Fibroblast of the conjunctiva (primary cell): ENCODE data around the gene OR51V1.
"Not testable (repeated sequence)": the region's sequence is repeated elsewhere in the genome, so short reads cannot be mapped to it uniquely, and the experiment has no call there.

Experiments used
- DNase-seq: peaks from one replicate; pipeline ENCODE4 v3.0.0-alpha.2; 2010; ENCODE audit warnings: low read depth

Gene OR51V1

DNA sequence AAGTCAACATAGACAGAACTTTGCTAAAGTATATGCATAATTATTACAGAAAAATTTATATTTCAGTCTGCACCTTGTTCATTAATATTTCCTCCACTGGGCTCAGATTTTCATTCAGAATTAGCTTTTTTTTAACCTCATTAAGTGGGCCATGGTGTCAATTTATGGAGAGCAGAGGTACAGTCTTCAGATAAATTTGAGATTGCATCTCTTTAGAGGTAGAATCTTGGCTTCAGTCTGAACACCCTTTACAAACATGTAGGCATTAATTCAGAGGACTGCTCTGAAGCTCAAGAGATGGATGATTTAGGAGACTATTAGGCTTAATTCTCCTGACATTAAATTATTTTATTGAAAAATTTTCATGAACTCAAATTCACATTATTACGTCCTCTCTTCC, 29.8 kb upstream of the OR51V1 start:
- no peak for DNase-seq

DNA sequence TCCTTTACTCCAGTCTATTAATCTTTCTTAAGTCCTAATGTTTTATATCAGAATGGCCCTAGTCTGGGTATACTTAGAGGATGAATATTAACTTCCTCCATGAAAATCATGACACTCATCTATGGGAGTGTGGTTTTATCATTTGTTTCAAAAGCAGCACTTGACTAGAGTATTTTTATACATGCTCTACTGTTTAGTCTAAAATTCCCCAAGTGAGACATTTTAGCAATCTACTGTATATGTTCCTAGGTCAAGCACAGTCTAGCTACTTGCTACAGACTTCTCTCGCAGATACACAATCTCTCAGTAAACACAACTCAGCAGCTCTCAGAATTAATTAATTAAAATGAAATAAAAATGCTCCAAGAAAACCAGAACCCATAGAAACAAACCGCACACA, 29.3 kb upstream of the OR51V1 start:
- DNase-seq = no peak

DNA sequence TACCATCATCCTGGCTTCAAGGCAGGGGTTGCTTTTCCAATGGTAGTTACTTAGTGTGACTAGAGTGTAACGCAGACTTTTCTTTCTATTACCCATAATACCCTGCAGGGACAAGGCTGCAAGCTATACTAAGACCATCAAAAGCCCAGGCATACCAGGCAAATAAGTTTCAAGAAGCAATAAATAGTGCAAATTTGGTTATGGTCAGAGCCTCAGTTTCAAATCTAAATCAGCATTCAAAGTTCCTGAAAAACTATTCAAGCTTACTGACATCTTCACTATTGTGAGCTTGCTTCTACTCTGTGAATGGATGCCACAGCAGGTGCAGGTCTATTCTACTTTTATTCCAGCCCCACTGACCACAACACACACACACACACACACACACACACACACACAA, 28.9 kb upstream of the OR51V1 start:
- no peak for DNase-seq

DNA sequence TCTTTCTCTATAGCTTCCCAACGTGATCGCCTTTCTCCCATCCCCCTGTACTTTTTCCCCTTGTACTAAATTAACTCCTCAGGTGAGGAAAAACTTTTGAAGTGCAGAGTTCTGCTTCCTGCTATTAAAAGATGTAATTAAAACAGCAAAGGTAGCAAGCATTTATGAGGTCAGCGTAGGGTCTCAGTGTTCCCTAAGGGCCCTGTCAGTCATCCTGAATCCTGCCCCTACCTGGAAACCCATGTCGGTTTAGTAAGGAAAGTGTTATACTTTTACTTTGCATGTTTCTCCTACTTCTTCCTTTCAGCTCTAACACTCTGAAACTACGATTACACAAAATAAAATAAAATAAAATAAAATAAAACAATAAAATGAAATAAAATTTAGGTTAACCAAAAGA, 27.6 kb upstream of the OR51V1 start:
- no peak for DNase-seq

DNA sequence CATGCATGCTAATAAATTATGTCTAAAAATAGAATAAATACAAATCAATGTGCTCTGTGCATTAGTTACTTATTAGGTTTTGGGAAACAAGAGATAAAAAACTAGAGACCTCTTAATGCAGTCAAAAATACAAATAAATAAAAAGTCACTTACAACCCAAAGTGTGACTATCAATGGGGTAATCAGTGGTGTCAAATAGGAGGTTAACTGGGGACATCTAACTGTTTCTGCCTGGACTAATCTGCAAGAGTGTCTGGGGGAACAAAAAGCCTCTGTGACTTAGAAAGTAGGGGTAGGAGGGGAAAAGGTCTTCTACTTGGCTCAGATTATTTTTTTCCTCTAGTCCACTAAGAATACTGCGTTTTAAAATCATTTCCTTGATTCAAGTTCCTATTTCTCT, 27.2 kb upstream of the OR51V1 start:
- no peak for DNase-seq

DNA sequence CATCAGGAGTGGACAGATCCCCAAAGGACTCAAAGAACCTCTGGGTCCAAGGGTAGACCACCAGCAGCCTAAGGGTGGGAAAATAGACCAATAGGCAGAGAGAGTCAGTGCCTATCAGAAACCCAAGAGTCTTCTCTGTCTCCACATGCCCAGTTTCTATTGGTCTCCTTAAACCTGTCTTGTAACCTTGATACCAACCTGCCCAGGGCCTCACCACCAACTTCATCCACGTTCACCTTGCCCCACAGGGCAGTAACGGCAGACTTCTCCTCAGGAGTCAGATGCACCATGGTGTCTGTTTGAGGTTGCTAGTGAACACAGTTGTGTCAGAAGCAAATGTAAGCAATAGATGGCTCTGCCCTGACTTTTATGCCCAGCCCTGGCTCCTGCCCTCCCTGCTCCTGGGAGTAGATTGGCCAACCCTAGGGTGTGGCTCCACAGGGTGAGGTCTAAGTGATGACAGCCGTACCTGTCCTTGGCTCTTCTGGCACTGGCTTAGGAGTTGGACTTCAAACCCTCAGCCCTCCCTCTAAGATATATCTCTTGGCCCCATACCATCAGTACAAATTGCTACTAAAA, 26.3 kb upstream of the OR51V1 start, which contains the start of gene HBB:
Gene HBB (minus strand): TSS at position 340 of the 579 bp plus-strand sequence. CDS start 50 bp downstream, at position 290.
- no peak for DNase-seq

DNA sequence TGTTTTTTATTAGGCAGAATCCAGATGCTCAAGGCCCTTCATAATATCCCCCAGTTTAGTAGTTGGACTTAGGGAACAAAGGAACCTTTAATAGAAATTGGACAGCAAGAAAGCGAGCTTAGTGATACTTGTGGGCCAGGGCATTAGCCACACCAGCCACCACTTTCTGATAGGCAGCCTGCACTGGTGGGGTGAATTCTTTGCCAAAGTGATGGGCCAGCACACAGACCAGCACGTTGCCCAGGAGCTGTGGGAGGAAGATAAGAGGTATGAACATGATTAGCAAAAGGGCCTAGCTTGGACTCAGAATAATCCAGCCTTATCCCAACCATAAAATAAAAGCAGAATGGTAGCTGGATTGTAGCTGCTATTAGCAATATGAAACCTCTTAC, 25.0 kb upstream of the OR51V1 start:
- no peak for DNase-seq

DNA sequence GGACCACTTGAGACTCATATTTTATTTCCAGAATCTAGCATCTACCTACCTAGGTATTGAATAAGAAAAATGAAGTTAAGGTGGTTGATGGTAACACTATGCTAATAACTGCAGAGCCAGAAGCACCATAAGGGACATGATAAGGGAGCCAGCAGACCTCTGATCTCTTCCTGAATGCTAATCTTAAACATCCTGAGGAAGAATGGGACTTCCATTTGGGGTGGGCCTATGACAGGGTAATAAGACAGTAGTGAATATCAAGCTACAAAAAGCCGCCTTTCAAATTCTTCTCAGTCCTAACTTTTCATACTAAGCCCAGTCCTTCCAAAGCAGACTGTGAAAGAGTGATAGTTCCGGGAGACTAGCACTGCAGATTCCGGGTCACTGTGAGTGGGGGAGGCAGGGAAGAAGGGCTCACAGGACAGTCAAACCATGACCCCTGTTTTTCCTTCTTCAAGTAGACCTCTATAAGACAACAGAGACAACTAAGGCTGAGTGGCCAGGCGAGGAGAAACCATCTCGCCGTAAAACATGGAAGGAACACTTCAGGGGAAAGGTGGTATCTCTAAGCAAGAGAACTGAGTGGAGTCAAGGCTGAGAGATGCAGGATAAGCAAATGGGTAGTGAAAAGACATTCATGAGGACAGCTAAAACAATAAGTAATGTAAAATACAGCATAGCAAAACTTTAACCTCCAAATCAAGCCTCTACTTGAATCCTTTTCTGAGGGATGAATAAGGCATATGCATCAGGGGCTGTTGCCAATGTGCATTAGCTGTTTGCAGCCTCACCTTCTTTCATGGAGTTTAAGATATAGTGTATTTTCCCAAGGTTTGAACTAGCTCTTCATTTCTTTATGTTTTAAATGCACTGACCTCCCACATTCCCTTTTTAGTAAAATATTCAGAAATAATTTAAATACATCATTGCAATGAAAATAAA, 24.3 kb upstream of the OR51V1 start:
- no peak for DNase-seq

DNA sequence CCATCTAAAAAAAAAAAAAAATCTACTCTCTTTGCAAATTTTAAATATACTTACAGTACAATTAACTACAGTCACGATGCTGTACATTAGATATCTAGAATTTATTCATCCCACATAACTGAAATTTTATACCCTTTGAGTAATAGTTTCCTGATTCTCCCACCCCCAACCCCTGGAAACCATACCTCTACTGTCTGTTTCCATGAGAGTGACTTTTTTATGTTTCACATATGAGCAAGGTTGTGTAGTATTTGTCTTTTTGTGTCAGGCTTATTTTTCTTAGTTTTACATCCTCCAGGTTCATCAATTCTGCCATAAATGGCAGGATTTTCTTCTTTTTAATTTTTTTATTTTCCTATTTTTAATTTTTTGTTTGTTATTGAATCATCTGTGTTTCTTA, 23.2 kb upstream of the OR51V1 start:
- no peak for DNase-seq

DNA sequence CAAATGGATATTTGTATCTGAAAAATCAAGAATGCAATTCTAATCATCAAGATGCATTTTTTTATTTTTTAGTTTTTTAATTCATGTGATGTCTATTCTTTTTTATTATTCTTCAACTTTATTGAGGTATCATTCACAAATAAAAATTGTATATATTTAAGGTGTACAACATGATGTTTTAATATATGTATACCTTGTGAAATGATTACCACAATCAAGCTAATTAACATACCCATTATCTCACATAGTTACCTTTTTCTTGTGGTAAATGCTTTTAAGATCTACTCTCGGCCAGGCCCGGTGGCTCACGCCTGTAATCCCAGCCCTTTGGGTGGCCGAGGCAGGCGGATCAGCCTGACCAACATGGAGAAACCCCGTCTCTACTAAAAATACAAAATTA, 22.7 kb upstream of the OR51V1 start:
- no peak for DNase-seq

DNA sequence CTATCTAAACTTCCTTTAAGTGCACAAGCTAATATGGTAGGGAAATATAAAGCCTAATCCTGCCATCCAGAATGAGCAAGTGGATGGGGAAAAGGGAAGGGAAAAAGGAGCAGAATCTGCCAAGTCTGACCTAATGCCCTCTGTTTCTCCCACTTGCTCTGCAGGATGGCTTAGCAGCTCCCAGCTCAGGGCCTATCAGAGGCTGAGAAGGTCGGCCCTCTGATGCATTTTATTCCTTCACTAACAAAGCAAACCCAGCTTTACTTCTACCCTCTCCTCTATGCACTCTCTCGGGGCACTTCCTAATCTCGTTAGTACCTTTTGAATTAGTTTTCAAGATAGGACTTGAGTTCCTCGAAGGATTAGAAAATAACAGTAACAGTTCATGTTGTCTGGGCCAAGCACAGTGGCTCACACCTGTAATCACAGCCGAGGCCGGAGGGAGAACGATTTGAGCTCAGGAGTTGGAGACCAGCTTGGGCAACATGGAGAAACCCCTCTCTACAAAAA, 9.9 kb upstream of the OR51V1 start:
- no peak for DNase-seq

DNA sequence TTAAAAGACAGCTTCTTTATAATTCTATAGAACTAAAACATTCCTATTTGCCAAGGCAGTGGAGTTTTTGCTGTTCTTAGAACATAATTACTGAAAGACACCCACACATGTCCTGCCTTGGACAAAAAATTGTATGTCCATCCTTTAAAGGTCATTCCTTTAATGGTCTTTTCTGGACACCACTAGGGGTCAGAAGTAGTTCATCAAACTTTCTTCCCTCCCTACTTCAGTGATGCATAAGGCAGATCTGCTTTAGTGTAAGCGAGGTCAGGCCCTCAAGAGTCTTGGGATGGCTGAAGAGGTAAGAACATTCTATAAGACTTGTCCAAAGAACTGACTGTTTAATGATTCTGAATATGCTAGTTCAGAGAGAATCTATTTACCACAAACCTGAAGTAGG, 4.3 kb upstream of the OR51V1 start:
- peak; percentile 70 for DNase-seq

DNA sequence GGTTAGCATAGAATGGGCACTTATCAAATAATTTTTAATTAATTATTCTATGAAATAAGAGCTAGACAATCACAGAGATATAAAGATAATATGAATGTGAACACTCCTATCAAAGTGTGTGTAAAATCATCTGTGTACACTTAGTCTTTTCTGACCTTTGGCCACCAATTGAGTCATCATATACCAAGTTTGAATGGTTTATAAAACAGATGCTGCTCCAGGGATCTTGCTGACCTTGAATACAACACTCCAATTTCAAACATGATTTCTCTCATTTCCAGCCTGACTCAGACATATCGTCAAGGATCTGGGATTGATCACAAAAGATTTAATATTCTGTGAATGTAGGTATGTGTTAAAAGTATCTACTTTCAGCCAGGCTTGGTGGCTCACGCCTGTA, 2.9 kb upstream of the OR51V1 start:
- DNase-seq = no peak

DNA sequence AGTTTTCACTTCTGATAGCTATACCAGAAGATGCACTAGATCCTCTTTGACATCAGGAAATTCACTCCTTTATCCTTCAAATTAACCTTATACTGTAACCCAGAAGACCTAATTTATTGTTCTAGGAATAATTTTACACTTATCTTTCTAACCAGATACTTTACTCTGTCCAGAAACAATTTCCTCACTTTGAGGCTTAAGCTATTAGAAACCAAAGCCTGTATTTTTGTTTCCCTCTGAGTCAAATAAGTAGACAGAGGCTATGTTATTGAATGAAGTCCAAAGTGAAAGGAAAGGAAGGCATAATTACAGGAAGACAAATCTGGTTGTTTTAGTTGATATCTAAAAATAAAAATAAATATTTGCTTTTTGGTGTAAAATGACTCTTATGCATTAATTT, 2.2 kb downstream of the OR51V1 start:
- DNase-seq = no peak

DNA sequence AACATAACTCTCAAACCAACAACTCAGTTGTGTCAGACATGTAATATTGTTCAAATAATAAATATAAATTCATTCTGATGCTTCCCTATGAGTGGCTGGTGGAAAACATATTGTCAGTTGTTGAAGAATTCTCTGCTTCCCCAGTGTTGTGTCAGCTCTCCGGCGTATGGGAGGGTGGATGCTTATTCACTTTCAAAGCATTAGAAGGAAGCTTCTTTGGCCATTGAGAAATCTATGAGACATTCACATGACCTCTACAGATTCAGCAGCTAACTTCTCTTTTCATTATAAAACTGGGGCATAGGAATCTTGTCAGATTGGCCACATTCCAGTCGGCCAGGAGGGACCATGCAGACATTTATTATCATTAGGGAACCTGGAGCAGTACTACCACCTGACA, 2.9 kb downstream of the OR51V1 start:
- DNase-seq = no peak

DNA sequence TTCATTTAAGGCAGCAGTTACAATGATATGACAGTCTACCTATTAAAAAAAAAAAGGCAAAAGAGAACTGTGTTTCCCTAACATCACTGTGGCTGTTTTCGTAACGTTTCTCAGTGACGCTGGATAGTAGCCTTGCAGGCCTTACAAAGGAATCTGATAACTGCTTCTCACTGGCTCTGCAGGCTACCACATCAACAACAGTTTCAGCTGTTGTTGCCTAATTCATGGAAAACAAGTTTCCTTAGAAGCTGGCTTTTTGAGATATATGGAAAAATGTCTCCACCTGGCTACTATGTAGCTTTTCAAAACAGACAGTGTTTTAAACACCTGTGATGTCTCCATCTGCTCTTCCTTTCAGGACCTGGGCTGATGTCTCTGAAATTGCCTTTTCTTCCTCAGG, 3.8 kb downstream of the OR51V1 start:
- no peak for DNase-seq

DNA sequence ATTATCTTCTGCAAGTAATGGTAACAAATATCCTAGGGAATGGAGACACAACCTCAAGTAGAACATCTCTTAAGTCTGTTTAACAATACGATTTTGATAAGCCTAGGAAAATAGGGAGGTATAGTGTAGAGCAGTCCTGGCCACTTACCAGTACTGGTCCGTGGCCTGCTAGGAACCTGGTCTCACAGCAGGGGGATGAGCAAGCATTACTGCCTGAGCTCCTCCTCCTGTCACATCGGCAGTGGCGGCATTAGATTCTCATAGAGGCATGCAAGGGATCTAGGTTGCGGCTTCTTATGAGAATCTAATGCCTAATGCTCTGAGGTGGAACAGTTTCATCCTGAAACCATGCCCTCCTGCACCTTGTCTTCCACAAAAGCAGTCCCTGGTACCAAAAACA, 4.4 kb downstream of the OR51V1 start:
- no peak for DNase-seq

DNA sequence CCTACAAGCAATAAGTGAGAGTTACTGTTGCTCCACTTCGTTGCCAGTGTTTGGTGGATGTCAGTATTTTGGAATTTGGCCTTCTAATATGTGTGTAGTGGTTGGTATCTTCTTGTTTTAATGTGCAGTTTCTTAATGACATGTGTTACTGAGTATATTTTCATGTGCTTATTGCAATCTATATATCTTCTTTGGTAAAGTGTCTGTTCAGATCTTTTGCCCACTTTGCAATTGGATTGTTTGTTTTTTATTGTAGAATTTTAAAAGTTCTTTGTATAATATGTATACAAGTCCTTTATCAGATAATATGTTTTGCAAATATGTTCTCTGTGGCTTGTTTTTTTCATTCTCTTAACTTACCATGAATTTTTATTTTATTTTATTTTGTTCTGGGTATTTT, 7.7 kb downstream of the OR51V1 start:
- DNase-seq = no peak

DNA sequence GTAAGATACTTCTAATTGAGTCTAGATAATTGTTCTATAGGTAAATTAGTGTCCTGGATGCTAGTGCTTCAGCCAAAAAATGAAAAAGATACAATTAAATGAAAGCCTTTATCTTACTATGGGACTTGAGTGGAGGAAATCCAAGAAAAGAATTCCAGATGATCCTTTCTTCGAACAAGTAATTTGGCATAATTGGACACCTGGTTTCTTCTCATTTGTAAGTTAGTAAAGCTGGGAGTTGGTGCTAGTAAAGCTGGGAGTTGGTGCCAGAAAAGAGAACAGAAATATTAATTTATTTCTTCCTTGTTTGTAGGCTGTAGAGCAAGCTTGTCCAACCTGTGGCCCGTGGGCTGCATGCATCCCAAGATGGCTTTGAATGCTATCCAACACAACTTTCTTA, 12.3 kb downstream of the OR51V1 start:
- no peak for DNase-seq

DNA sequence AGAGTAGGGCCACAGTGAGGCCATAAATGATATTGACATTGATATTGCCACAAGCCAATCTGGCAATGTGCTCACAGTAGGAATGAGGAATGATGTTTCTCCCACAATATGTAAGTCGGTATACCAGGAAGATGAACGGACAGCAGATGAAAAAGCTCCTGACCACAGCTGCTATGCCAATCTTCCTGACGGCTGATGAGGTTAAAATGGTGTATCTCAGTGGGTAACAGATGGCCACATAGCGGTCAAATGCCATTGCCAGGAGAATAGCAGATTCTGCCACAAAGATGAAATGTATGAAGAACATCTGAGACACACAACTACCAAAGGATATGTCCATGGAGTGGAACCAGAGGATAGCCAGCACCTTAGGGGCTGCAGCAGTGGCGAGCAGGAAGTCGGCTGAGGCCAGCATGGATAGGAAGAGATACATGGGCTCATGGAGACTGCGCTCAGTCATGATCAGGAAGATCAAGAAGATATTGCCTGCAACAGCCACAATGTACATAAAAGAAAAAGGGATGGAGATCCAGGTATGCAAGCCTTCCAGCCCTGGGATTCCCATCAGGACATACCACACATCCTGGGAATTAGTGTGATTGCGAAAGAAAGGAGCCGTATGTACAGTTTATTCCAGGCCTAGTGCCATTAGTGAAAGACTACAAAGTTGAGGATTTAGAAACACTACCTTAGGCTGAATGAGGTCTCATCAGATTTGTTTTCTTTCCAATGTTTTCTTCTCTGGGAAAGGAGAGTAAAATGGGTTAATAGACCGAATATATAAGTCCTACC, 22.2 kb downstream of the OR51V1 start:
- DNase-seq = no peak

DNA sequence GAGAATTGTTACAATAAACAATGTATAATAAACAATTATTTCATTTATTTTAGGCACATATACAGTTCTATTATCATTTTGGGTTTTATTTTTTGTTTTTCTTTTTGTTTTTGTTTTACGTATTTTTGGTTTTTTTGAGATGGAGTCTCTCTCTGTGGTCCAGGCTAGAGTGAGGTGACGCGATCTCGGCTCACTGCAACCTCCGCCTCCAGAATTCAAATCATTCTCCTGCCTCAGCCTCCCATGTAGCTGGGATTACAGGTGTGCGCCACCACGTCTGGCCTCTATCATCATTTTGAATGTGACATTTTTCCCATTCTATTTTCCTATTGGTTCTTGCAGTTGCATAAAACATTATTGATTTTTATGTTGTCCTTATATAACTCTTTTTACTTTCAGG, 25.5 kb downstream of the OR51V1 start:
- no peak for DNase-seq

DNA sequence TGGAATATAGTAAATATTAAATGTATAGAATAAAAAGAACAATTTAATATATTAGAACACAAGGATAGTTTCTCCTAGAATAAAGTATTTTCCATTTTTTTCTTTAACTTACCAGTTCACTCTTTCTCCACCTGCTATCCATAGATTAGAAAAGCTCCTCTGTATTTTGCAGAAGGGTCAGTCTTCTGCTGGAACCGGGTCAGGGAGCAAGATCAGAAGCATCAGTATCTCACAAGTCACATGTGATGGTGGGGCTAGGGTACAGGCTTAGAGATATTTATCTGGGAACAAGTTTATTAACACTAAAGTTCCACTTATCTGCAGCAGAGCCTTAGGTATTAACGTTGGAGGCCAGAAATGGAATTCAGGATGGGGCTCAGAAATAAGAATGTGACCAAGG, 28.6 kb downstream of the OR51V1 start:
- no peak for DNase-seq

DNA sequence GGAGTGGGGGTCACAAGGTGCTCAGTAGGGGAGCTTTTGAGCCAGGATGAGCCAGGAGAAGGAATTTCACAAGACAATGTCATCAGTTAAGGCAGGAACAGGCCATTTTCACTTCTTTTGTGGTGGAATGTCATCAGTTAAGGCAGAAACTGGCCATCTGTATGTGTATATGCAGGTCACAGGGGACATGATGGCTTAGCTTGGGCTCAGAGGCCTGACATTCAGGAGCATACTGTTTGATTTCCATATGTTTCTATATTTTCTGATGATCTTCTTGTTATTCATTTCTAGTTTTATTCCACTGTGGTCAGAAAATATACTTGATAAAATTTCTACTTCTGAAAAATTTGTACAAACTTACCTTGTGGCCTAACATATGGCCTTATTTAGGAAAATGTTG, 34.6 kb downstream of the OR51V1 start:
- not testable (repeated sequence) for DNase-seq
